22Rv1 (cell line): Measurements from ENCODE around the gene FAM234A.

ENCODE experiments used
- CTCF ChIP-seq: fragments of 450-650 bp; IDR thresholded peaks from 2 replicates; pipeline ENCODE4 v1.5.1; 2017; ENCODE audit warnings: mild to moderate bottlenecking
- ZFX ChIP-seq: fragments of 450-650 bp; IDR thresholded peaks from 2 replicates; pipeline ENCODE4 v1.6.1; 2017; ENCODE audit warnings: antibody characterized with exemption, borderline replicate concordance

GRCh38 chr16:301235-301634 lies 66.6 kb downstream of the FAM234A start:
- no peak for TF ChIP-seq CTCF
- no peak for TF ChIP-seq ZFX
